Body of pancreas (tissue), 4 donors: ENCODE measurements around the gene OR1K1. TPM values are rescaled to one million over a fixed set of nuclear protein-coding genes. Genes with fewer than 3 reads are reported as not detected.

Experiments used
- ATAC-seq: fragments of 150-250 bp; one replicate; pipeline ENCODE4 v1.9.1; 2016
- DNase-seq, 4 donors: peaks; one replicate each; pipeline ENCODE4 v3.0.0-alpha.2; 2019
- H3K27ac ChIP-seq, 4 donors: fragments of 200-600 bp; sonication (generic); 1 replicate in 3 of 4; 2 replicates in 1 of 4; pipeline versions ENCODE4 v1.5.1 to v1.6.1; 2016 to 2019; ENCODE audit warnings: mild to moderate bottlenecking in 1 of 4, mixed read lengths in 1 of 4, moderate library complexity in 1 of 4
- H3K27me3 ChIP-seq, 2 donors: fragments of 200-600 bp; sonication (generic); one replicate each; pipeline ENCODE4 v1.6.0; 2016; ENCODE audit warnings: mild to moderate bottlenecking in 1 of 2
- H3K36me3 ChIP-seq, 2 donors: fragments of 200-600 bp; sonication (generic); replicated peaks in 1 of 2; 2 replicates each; pipeline ENCODE4 v1.5.1; 2016; ENCODE audit warnings: low read depth in 2 of 2; ENCODE audit not compliant: insufficient read depth in 1 of 2
- H3K4me1 ChIP-seq: fragments of 200-600 bp; sonication (generic); one replicate; pipeline ENCODE4 v1.6.0; 2016
- H3K4me3 ChIP-seq, 2 donors: fragments of 200-600 bp; sonication (generic); 1 replicate in 1 of 2; 2 replicates in 1 of 2; pipeline ENCODE4 v1.5.1; 2016 to 2019
- H3K9me3 ChIP-seq, 3 donors: fragments of 200-600 bp; sonication (generic); 1 replicate in 2 of 3; 2 replicates in 1 of 3; pipeline ENCODE4 v1.5.1; 2016
- CTCF ChIP-seq, 7 experiments: fragments of 450-650 bp in 4 of 7; fragments of 200-600 bp in 3 of 7; sonication (generic) in 3 of 7; IDR thresholded peaks; one replicate each; pipeline ENCODE4 v1.5.1; 2016 to 2019; ENCODE audit warnings: antibody characterized with exemption in 7 of 7
- POLR2A ChIP-seq, 3 donors: fragments of 450-650 bp; IDR thresholded peaks; one replicate each; pipeline ENCODE4 v1.6.1; 2016; ENCODE audit warnings: antibody characterized with exemption in 3 of 3, mild to moderate bottlenecking in 2 of 3
- WGBS, 2 donors: methylation state at CpG; one replicate each; pipeline ENCODE4 v1.1.5; 2017; 5-methylcytosine and 5-hydroxymethylcytosine counted together
- intact Hi-C: fragments of 100-400 bp; cut with DNase I; formaldehyde crosslinking; loops from one replicate; pipeline ENCODE4 v1.15.1; 2023
- total RNA-seq, 2 donors: library from RNA; depleted of rRNA; stranded (reverse); fragments of >200 nt; gene quantifications; one replicate each; pipeline ENCODE4 v1.1.0, GENCODE V29; 2016

The OR1K1 gene
- total RNA-seq, 2 donors from 2014 or later = not detected

- intact Hi-C loops = no loop called here
- Histone ChIP-seq H3K4me1 (no peaks in the 10 kb centered on the region), H3K36me3 (peaks cover 0 to 4% of the 10 kb centered on the region in 2 donors), H3K27me3 (no peaks in the 10 kb centered on the region), H3K9me3 (no peaks in the 10 kb centered on the region), H3K4me3 (no peak overlapping the region), H3K27ac (no peak overlapping the region)
- ATAC-seq = no peak
- DNase-seq = no peak
- TF ChIP-seq CTCF (IDR thresholded peaks at IDR 0.05) (no peak), POLR2A (IDR thresholded peaks at IDR 0.05) (no peak)
- WGBS, 2 donors = 72 to 81% methylated on average over 3 of the region's 3 CpGs
These were observed 45.2 kb downstream of the OR1K1 start for GRCh38 chr9:122845116-122845515.

- WGBS, 2 donors = 88 to 91% methylated on average over 5 of the region's 5 CpGs
- no peaks in the 10 kb centered on the region for H3K9me3 ChIP-seq
- no peak for DNase-seq
- intact Hi-C loops = no loop called here
- no peak for ATAC-seq
- H3K36me3 ChIP-seq = peaks cover 0 to 4% of the 10 kb centered on the region in 2 donors
- H3K27me3 ChIP-seq = no peaks in the 10 kb centered on the region
- H3K27ac ChIP-seq = no peak overlapping the region
- H3K4me1 ChIP-seq = no peaks in the 10 kb centered on the region
- TF ChIP-seq CTCF (IDR thresholded peaks at IDR 0.05) = no peak
- TF ChIP-seq POLR2A (IDR thresholded peaks at IDR 0.05) = no peak
- no peak overlapping the region for H3K4me3 ChIP-seq
These were observed 46.5 kb downstream of the OR1K1 start for GRCh38 chr9:122846371-122846940.

- TF ChIP-seq POLR2A (IDR thresholded peaks at IDR 0.05) (no peak), CTCF (IDR thresholded peaks at IDR 0.05) (no peak)
- H3K9me3 ChIP-seq = no peaks in the 10 kb centered on the region
- intact Hi-C loops = no loop called here
- ATAC-seq (no peak), DNase-seq (no peak)
- H3K27me3 ChIP-seq = no peaks in the 10 kb centered on the region
- peaks cover 0 to 4% of the 10 kb centered on the region in 2 donors for H3K36me3 ChIP-seq
- H3K4me3 ChIP-seq = no peak overlapping the region
- H3K27ac ChIP-seq = no peak overlapping the region
- H3K4me1 ChIP-seq = no peaks in the 10 kb centered on the region
- 39 to 53% methylated on average over 2 of the region's 2 CpGs for WGBS, 2 donors
These were observed 48.5 kb downstream of the OR1K1 start for GRCh38 chr9:122848256-122848943.

Other genes with a start within 250 kb of the OR1K1 start
- gene OR1N2, start 247.0 kb upstream of the OR1K1 start, total RNA-seq = not detected
- gene OR1L8, start 216.7 kb upstream of the OR1K1 start, total RNA-seq = not detected
- gene OR1Q1, start 185.4 kb upstream of the OR1K1 start, total RNA-seq = not detected
- not detected for gene OR1B1, start 142.5 kb upstream of the OR1K1 start, total RNA-seq
- gene OR1L1, start 138.4 kb upstream of the OR1K1 start, total RNA-seq = not detected
- not detected for gene OR1L3, start 125.0 kb upstream of the OR1K1 start, total RNA-seq
- gene OR1L4, start 76.1 kb upstream of the OR1K1 start, total RNA-seq = not detected
- gene OR1L6, start 57.8 kb upstream of the OR1K1 start, total RNA-seq = not detected
- not detected for gene OR5C1, start 11.2 kb upstream of the OR1K1 start, total RNA-seq
- gene PDCL, start 28.5 kb downstream of the OR1K1 start, total RNA-seq = 10 to 100 TPM in 1 of 2 donors, 1 to 10 TPM in 1; 4.6 to 11.9 TPM
- gene RC3H2, start 105.2 kb downstream of the OR1K1 start, total RNA-seq = 10 to 100 TPM; 19.2 to 24.7 TPM
- 1 to 10 TPM; 3.3 to 5.7 TPM for gene ZBTB6, start 113.2 kb downstream of the OR1K1 start, total RNA-seq
- 1 to 10 TPM; 2.0 to 4.7 TPM for gene ZBTB26, start 131.4 kb downstream of the OR1K1 start, total RNA-seq
- 10 to 100 TPM; 31.1 to 33.6 TPM for gene RABGAP1, start 140.9 kb downstream of the OR1K1 start, total RNA-seq
- gene GPR21, start 233.5 kb downstream of the OR1K1 start, total RNA-seq = not detected